Frontal cortex (tissue), 4 donors: ENCODE measurements around the gene HSF2BP. TPM values are rescaled to one million over a fixed set of nuclear protein-coding genes. Genes with fewer than 3 reads are reported as not detected.
"Not testable (repeated sequence)": the region's sequence is repeated elsewhere in the genome, so short reads cannot be mapped to it uniquely, and the experiment has no call there.

Experiments
- DNase-seq, 2 donors: peaks; one replicate each; pipeline ENCODE4 v3.0.0; 2012; ENCODE audit warnings: low spot score in 2 of 2
- FAIRE-seq: peaks from 2 replicates; lab custom pipeline; 2012; peaks lifted over from hg19 to GRCh38; lab: Jason Lieb, UNC
- total RNA-seq: library from RNA; depleted of rRNA; stranded (reverse); fragments of >200 nt; gene quantifications from one replicate; pipeline ENCODE4 v1.2.3, GENCODE V29; 2014
- donor health status: control.
- donor health status: control.
- donor health status: control.

The HSF2BP gene
- total RNA-seq = 2.0 TPM

DNA sequence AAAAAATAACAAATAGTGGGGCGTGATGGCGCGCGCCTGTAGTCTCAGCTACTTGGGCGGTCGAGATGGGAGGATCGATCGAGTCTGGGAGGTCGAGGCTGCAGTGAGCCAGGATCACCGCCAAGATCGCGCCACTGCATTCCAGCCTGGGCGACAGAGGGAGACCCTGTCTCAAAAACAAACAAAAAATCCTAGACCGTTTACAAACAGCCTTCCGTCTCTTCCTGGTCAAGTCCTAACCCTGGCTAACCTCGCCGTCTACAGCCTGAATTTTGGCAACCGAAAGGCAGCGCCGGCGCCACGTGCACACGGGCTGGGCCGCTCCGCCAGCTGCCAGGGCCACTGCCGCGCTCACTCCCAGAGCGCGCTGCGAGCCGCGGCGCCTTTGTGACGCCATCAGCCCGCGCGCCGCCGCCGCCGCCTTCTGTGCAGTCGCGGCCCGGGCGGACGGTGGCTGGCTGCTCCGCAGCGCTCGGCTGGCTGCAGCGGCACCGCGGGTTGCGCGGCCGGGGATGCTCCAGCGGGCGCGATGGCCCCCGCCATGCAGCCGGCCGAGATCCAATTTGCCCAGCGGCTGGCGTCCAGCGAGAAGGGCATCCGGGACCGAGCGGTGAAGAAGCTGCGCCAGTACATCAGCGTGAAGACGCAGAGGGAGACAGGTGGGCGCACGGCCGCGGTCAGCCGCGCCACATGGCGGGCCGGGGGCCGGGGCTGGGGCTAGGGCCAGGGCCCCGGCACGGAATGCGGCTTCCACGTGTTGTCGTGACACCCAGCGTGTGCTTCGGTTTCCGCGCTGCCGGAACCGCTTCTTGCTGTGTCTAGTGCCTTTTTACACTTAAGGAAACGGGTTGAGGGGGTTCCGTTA, at the start of gene HSF2BP, which contains the start of gene RRP1B:
Gene HSF2BP (minus strand): TSS at position 353 of the 865 bp plus-strand sequence. CDS start 1,392 bp downstream, outside the sequence.
Gene RRP1B (plus strand): TSS at position 425 of the 865 bp plus-strand sequence. CDS start 105 bp downstream, at position 530.
- FAIRE-seq (no peak), DNase-seq (peak; percentile 94 to 95)

DNA sequence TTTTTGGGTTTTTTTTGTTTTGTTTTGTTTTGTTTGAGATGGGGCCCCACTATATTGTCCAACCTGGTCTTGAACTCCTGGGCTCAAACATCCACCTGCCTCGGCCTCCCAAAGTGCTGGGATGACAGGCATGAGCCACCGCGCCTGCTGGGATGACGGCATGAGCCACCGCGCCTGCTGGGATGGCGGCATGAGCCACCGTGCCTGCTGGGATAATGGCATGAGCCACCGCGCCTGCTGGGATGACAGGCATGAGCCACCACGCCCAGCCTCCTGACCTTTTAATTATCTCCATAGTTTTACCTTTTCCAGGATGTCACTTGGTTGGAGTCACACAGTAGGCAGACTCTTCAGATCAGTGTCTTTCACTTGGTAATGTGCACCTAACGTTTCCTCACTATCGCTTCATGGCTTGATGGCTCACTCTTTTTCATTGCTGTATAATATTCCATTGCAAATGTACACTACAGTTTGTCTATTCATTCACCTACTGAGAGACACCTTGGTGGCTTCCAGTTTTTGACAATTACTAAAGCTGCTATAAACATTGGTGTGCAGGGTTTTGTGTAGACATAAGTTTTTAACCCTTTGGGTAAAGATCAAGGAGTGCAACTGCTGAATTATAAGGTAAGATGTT, 49.6 kb upstream of the HSF2BP start:
- FAIRE-seq (no peak), DNase-seq (no peak)

DNA sequence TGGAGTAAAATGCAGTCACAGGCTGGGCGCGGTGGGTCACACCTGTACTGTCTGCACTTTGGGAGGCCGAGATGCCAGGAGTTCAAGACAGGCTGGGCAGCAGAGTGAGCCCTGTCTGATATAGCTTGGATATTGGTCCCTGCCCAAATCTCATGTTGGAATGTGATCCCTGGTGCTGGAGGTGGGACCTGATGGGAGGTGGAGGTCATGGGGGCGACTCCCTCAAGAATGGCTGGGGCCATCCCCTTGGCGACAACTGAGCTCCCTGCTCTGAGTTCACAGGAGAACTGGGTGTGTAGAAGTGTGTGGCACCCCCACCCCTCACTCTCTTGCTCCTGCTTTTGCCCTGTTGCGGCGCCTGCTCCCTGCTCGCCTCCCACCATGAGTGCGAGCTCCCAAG, 48.2 kb upstream of the HSF2BP start:
- DNase-seq (no peak), FAIRE-seq (no peak)

DNA sequence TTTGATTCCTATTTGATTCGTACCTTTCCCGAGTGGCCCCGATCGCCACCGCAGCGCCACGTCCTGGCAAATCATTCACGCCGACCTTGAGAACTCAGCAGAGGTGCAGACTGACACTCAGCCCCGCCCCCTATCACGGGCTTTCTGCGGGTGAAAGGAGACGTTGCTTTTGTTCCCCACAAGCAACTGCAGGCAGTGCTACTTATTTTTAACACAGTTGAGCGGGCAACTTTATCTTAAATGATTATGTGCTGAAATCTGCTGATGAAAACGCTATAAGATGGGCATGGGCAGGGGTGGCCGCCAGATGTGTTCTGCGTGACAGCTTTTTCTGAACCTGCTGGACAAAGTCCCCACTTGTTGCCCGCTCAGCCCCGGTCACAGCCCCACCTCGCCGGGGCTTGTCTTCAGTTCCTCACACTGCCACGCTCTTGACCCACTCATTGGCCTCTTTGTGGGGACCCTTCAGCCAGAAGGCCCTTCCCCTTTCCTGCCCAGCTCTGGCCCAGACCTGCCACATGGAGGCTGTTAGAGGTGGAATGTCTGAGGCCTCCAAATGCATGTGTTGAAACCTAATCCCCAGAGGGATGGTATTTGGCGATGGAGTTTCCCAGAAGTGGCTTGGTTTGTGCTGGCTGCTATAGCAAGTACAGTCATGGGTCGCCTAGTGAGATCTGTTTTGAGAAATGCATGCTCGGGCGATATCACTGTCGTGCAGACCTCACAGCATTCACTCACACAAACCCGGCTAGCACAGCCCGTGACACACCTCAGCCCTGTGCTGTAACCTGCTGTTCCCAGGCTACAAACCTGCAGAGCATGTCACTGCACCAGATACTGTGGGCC, 44.0 kb upstream of the HSF2BP start:
- DNase-seq = no peak
- FAIRE-seq = no peak

DNA sequence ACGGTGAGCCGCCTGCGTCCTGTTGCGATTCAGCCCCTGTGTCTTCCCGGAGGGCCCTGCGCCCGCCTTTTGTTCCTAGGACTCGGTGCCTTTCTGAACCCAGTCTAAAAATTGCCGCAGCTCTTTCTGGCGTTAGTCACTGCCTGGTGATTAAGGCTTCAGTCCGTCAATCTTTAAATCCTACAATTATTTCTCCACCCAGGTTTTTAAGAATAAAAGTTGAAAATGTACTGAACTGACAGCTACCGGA, 43.4 kb upstream of the HSF2BP start:
- no peak for DNase-seq
- FAIRE-seq = no peak

DNA sequence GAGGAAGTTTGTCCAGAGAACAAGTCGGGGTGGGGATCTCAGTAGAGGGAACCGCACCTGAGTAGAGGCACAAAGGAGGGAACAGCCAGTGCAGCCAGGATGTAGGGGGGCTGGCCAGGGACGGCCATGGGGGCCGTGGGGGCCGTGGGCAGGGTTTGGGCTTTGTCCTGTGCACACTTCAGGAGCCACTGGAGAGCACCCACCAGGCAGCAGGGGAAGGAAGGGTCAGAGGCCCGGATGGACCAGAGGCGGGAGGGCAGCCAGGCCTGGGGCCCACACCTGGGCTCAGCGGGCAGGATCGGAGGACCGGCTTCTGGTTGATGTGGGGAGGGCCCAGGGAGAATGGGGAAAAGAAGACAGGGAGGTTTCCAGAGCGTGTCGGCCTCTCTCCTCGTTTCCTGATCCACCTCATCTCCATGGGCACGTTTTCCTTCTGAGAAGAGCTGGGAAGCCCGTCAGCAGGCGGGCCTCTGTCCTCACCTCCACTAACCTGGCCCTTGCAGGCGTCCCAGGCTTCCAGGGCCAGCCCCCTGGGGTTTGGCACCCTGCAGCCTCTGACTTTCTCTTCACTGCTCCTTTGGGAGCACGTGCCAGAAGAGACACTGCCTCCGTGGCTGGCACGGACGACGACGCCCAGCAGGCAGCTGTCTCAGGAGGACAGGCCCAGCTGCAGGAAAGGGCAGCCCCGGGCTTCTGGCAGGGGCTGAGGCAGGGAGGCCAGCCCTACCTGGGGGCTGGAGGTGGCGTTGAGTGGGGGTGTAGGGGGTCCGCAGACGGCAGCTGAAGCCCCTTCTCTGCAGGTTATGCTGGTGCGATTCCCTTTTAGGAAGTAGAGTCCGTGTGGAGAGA, 42.9 kb upstream of the HSF2BP start:
- DNase-seq (no peak), FAIRE-seq (no peak)

DNA sequence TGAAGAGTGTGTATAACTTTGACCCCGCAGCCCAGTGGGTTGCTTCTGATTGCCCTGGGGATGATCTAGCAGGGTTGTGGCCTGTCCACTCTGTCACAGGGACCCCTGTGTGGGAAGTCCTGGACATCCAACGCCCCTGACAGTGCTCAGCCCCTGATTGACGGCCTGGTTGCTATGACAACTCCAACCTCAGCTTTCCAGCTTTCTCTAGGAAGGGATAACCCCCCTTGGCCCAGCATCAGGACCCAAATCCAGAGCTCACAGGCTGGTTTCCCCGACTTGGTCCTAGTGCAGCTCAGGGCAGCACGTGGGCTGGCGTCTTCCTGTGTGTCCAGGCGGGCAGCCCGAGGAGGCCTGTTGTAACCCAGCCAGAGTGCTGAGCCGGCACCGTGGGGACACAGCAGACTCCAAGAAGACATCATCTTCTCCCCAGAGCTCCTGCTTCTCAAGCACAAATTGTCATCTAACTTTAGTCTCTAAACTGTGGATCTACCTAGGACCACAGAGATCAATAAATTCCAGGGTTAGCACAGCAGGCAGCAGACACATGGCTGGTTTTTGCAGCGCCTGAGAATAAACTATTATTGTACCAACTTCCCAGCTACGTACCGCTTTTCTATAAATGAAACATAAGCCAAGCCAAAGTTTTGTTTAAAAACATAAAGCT, 40.8 kb upstream of the HSF2BP start:
- FAIRE-seq (no peak), DNase-seq (no peak)

DNA sequence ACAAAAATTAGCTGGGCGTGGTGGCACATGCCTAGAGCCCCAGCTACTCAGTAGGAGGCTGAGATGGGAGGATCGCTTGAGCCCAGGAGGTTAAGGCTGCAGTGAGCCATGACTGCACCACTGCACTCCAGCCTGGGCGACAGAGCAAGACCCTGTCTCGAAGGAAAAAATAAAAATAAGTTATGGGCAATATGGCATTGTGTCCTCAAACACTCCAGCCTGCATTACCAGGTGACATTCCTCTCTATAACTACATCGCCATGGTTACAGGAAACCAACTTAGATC, 40.1 kb upstream of the HSF2BP start:
- FAIRE-seq, DNase-seq: not testable (repeated sequence)

DNA sequence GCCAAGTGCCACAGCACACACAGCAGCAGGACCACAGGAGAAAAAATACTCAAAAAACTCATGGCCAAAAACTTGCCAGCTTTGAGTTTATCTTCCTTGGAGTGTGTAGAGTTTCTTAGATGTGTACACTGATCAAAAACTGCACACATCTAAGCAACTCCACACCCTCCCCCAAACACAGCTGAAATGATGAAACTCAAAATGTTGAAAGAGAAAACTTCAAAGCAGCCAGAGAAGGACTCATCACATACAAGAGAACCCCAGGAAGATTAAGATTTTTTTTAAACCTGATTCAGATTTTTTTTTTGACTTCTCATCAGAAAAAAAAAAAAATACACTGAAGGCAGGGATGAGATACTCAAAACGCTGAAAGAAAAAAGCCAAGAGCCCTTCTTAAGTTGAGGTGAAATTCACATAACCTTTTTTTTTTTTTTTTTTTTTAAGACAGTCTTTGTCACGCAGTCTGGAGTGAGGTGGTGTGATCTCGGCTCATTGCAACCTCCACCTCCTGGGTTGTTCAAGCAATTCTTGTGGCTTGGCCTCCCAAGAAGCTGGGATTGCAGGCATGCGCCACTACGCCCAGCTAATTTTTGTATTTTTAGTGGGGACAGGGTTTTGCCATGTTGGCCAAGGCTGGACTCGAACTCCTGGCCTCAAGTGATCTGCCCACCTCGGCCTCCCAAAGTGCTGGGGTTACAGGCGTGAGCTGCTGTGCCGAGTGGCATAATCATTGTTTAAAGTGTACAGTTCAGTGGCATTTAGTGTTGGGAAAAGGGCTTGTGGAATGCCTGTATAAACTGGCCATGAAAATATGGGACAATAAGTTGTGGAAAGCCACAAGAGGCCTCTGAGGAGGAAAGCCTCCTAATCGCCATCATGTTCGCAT, 38.7 kb upstream of the HSF2BP start:
- FAIRE-seq = no peak
- DNase-seq = no peak

DNA sequence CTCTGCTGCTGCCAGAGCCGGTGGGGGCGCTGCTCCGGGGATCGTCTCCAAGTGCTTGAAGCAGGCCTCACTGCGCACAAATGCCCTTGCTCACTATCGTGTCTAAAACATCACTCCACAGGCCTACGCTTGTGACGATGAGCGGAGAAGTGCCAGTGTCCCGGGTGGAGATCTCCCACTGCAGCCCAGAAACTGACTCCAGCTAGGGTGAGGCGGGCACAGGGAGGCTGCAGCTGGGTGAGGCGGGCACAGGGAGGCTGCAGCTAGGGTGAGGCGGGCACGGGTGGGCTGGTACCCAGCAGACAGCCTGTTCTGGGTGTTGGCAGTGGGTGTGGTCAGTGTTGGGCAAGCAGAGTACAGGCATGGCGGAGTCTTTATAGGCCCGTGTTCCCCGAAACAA, 36.9 kb upstream of the HSF2BP start:
- FAIRE-seq = no peak
- DNase-seq = no peak

DNA sequence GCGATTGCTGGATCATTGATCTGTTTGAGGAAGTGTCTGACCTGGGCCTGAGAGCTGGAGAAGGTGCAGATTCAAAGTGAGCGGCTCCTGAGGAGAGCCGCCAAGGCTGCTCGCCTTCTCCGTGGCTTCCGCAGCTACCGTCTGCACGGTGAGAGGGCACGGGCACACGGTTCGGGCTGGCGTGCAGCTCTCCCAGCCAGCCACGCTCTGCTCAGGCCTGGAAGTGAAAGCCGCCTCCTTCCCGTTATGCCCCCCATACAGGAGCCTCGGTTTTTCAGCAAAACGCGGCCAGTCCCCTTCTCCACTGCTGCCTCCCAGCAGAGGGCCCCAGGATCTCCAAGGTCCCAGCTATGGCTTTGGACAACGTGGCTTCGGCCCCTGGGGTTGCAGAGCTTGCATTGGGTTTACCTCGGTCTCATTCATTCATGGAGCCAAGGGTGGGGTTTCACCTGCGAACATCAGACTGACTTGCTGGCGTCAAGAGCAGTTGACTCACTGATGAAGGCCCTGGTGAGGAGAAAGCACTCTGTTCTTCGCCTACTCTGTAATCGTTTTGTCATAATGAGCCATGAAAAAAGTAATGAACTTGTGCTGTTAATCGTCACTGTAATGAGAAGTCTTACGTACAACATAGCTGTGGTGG, 35.3 kb upstream of the HSF2BP start:
- DNase-seq (no peak), FAIRE-seq (no peak)

DNA sequence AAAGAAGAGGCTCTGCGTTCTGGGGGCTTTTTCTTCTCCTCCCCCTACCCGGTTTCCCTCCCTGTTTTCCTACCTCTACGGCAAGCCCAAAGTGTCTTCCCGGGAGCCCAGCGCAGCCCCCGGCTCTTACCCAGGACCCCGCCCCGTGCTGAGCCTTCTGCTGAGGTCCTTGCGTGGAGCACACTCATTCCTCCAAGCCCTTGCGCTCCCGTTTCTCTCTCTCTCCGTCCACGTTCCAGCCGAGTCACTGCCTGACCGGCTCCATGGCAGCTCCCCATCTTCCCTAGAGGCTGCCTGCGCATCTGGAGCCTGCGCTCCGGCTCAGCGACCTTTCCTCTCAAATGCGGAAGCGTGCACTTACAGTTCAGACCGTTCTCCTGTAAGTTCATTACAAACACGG, 34.7 kb upstream of the HSF2BP start:
- FAIRE-seq = no peak
- no peak for DNase-seq

DNA sequence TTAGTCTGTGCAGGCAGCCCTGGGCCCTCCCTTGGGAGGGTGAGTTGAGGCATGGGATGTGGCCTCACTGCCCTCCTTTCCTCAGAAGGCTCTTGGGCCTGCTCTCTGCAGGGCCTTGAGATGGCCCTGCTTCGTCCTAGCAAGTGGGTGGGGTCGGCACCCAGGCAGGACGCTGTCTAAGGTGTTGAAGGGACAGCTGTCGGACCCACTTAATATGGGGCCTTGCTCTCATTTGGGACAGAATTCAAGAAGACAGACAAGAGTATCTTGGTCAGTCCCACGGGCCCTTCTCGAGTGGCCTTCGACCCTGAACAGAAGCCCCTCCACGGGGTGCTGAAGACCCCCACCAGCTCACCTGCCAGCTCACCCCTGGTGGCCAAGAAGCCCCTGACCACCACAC, 33.7 kb upstream of the HSF2BP start:
- DNase-seq = no peak
- no peak for FAIRE-seq

DNA sequence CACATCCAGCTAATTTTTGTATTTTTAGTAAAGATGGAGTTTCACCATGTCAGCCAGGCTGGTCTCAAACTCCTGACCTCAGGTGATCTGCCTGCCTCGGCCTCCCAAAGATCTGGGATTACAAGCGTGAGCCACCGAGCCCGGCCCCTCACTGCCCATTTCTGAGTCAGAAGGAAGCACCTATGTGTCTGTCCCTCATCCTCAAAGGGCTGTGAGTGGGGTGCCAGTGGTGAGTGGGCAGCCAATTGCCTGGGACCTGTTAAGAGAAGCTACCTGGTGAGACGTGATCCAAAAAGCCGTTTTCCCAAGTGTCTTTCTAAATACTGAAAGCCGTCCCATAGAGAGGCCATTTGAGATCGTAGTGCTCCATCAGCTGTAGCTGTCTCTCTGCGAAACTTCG, 32.5 kb upstream of the HSF2BP start:
- DNase-seq (no peak), FAIRE-seq (no peak)

DNA sequence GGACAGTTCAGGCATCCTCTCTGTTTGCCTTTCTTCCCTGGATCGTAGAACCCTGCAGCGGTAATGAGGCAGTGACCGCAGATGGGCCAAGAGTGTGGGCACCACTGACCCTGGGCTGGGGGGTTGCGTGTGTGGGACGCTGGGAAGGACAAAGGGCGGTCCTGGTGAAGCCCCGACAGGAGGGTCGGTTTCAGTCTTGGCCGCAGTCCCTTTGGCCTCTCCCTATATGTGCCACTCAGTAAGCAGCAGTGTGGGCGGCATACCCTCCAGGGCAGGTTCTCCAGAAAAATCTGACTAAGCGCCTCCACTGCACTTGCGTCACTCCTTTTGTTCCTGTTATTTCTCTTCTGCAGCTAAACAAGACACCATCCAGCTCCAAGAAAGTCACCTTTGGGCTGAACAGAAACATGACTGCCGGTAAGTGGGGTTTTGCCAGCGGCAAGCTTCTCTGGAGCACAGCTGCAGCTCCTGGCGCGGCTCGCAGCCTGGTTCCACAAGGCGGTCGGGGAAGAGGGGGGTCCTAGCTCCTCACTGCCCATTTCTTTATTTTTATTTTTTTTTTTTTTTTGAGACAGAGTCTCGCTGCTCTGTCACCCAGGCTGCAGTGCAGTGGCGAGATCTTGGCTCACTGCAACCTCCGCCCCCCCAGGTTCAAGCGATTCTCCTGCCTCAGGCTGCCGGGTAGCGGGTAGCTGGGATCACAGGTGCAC, 32.0 kb upstream of the HSF2BP start:
- no peak for DNase-seq
- no peak for FAIRE-seq

DNA sequence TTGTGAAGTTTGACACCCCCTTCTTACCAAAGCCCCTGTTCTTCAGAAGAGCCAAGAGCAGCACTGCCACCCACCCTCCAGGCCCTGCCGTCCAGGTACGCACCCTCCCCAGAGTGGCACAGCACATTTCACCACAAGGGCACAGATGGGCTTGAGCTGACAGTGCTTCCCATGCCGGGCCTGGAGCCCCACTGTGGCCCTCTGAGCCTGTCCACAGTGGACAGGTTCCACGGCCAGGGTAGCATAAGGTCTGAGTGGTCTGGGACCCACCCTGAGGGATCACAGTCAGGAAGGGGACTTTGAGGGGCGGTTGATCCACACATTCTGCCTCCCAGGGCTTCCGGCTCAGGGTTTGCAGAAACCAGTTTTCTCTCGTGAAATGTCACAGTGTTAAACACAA, 31.1 kb upstream of the HSF2BP start:
- DNase-seq = no peak
- FAIRE-seq = no peak

DNA sequence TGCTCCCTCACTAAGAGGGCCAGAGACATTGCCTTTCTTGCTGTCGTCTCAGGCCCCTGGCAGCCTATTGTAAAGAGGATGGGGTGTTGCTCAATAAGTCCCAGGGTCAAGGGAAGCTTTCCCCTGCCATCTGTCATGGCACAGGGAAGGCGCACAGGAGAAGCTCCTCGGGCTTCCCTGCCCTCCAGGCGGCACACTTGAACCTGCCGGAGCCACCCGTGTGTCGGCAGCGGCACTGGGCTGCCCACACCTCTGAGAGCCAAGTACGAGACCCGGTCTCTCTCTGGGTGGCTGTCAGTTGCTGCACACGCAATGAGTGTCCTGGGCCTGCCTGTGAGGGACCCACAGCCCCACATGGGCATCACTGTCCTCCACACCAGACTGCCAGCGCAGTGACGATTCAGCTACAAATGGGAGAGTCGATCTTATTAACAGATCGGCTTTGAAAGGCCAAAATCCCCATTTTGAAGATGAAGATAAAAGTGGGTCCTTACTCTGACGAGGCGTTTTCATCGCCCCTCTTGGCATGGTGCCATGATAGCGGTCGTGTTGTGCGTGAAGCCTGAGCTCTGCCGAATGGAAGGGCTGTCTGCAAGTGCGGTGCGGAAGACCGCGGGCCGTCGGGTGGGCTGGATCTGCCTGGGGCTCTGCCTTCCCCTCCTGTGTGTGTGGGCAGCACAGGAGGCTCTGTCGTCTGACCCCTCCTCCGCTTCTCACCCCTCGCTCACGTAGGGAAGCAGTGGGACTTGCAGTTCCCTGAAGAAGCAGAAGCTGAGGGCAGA, 30.5 kb upstream of the HSF2BP start:
- DNase-seq (no peak), FAIRE-seq (no peak)
